Nephron (organoid): Measurements from ENCODE around the gene PRKAR2B.

ENCODE experiments used
- H3K27ac Mint-ChIP-seq, 3 experiments: 2 replicates each; pipeline ENCODE4 v1.8.0; 2020; ENCODE audit warnings: mixed read lengths in 3 of 3, mild to moderate bottlenecking in 2 of 3, moderate library complexity in 1 of 3
- H3K27me3 Mint-ChIP-seq: 2 replicates; pipeline ENCODE4 v1.8.0; 2021; ENCODE audit warnings: low read depth, mild to moderate bottlenecking, moderate library complexity, mixed read lengths
- H3K36me3 Mint-ChIP-seq: 2 replicates; pipeline ENCODE4 v1.8.0; 2020; ENCODE audit warnings: low read depth, mixed read lengths
- H3K4me1 Mint-ChIP-seq: 2 replicates; pipeline ENCODE4 v1.8.0; 2020; ENCODE audit warnings: mixed read lengths
- H3K4me3 Mint-ChIP-seq, 3 experiments: 2 replicates each; pipeline ENCODE4 v1.8.0; 2020; ENCODE audit warnings: mild to moderate bottlenecking in 3 of 3, mixed read lengths in 3 of 3, moderate library complexity in 2 of 3
- H3K9me3 Mint-ChIP-seq: 2 replicates; pipeline ENCODE4 v1.8.0; 2020; ENCODE audit warnings: mixed read lengths
- TF ChIP-seq, protein P1 (sequence below), 3 experiments: fragments of 200-600 bp; sonication (generic); IDR thresholded peaks; one replicate each; pipeline ENCODE4 v1.5.0; 2021; ENCODE audit warnings: antibody characterized with exemption in 3 of 3; ENCODE audit not compliant: unreplicated experiment in 3 of 3

The PRKAR2B gene

DNA sequence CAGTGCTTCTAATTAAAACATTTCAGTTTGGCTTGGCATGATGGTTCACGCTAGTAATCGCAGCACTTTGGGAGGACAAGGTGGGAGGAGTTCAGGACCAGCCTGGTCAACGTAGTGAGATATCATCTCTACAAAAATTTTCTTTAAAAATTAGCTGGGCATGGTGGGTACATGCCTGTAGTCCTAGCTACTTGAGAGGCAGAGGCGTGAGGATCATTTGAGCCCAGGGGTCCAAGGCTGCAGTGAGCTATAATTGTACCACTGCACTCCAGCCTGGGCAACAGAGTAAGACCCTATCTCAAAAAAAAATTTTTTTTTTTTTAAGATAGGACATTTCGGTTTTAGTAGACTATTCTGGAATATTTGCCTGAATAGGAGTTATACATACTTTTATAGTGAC is 136.7 kb downstream of the PRKAR2B start:
- H3K4me3 Mint-ChIP-seq: no peak overlapping the region

GRCh38 chr7:107185716-107186115 is 141.2 kb downstream of the PRKAR2B start:
- Mint-ChIP-seq H3K36me3 (peaks cover 79% of the 10 kb centered on the region), H3K4me1 (peaks cover 9% of the 10 kb centered on the region), H3K4me3 (no peak overlapping the region), H3K27me3 (no peaks in the 10 kb centered on the region), H3K27ac (peak overlapping the region in 2 of 3 experiments; percentile 22 to 59), H3K9me3 (no peaks in the 10 kb centered on the region)
- TF ChIP-seq, protein P1, sequence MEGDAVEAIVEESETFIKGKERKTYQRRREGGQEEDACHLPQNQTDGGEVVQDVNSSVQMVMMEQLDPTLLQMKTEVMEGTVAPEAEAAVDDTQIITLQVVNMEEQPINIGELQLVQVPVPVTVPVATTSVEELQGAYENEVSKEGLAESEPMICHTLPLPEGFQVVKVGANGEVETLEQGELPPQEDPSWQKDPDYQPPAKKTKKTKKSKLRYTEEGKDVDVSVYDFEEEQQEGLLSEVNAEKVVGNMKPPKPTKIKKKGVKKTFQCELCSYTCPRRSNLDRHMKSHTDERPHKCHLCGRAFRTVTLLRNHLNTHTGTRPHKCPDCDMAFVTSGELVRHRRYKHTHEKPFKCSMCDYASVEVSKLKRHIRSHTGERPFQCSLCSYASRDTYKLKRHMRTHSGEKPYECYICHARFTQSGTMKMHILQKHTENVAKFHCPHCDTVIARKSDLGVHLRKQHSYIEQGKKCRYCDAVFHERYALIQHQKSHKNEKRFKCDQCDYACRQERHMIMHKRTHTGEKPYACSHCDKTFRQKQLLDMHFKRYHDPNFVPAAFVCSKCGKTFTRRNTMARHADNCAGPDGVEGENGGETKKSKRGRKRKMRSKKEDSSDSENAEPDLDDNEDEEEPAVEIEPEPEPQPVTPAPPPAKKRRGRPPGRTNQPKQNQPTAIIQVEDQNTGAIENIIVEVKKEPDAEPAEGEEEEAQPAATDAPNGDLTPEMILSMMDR (IDR thresholded peaks at IDR 0.05; ENCODE audit: unreplicated experiment in 3 of 3): no peak

More for the DNA sequence above, 136.7 kb downstream of the PRKAR2B start:
- H3K36me3 Mint-ChIP-seq: peaks cover 44% of the 10 kb centered on the region
- no peaks in the 10 kb centered on the region for H3K27me3 Mint-ChIP-seq
- TF ChIP-seq, protein P1 (IDR thresholded peaks at IDR 0.05; ENCODE audit: unreplicated experiment in 3 of 3): no peak
- H3K27ac Mint-ChIP-seq: peak overlapping the region; percentile 31 to 93 (median 62)
- H3K9me3 Mint-ChIP-seq: no peaks in the 10 kb centered on the region
- H3K4me1 Mint-ChIP-seq: peaks cover 30% of the 10 kb centered on the region

DNA sequence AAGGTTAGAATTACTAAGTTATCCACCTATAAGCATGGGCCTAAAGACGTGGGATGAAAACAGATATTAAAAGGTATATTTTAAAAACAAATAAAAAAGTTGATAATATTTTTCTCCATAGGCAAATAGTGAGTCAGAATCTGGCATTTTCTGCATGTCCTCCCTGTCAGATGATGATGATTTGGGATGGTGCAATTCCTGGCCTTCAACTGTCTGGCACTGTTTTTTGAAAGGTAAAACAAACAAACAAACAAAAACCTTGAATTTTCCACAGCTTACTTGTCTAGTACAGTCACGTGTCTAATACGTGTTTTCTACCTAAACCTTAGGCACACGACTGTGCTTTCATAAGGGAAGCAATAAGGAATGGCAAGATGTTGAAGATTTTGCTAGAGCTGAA is 141.7 kb downstream of the PRKAR2B start:
- Mint-ChIP-seq H3K36me3 (peaks cover 75% of the 10 kb centered on the region), H3K27me3 (no peaks in the 10 kb centered on the region), H3K4me3 (no peak overlapping the region), H3K4me1 (peaks cover 4% of the 10 kb centered on the region), H3K9me3 (no peaks in the 10 kb centered on the region), H3K27ac (no peak overlapping the region)
- TF ChIP-seq, protein P1 (IDR thresholded peaks at IDR 0.05; ENCODE audit: unreplicated experiment in 3 of 3): no peak

GRCh38 chr7:107187774-107188173 is 143.3 kb downstream of the PRKAR2B start:
- peaks cover 4% of the 10 kb centered on the region for H3K4me1 Mint-ChIP-seq
- H3K9me3 Mint-ChIP-seq: no peaks in the 10 kb centered on the region
- H3K27me3 Mint-ChIP-seq: no peaks in the 10 kb centered on the region
- H3K4me3 Mint-ChIP-seq: no peak overlapping the region
- TF ChIP-seq, protein P1 (IDR thresholded peaks at IDR 0.05; ENCODE audit: unreplicated experiment in 3 of 3): no peak
- peaks cover 83% of the 10 kb centered on the region for H3K36me3 Mint-ChIP-seq
- no peak overlapping the region for H3K27ac Mint-ChIP-seq

DNA sequence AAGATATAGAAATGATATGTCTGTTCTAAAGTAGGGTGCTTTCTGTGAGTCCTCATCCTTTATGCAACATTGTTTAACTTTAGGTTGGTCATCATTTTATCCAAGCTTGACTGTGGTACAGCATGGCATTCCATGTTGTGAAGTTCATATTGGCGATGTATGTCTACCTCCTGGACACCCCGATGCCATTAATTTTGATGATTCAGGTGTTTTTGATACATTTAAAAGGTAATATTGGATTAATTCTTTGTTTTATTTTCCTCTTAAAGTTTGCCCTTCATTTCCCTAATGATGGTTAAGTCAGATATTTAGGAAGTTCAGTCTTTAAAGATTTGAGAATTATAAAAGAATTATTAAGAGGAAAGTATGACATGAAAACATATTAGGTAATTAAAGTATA is 145.6 kb downstream of the PRKAR2B start:
- H3K36me3 Mint-ChIP-seq: peaks cover 73% of the 10 kb centered on the region
- TF ChIP-seq, protein P1 (IDR thresholded peaks at IDR 0.05; ENCODE audit: unreplicated experiment in 3 of 3): no peak
- no peaks in the 10 kb centered on the region for H3K27me3 Mint-ChIP-seq
- H3K9me3 Mint-ChIP-seq: no peaks in the 10 kb centered on the region
- no peak overlapping the region for H3K27ac Mint-ChIP-seq
- H3K4me3 Mint-ChIP-seq: no peak overlapping the region
- peaks cover 4% of the 10 kb centered on the region for H3K4me1 Mint-ChIP-seq

- Mint-ChIP-seq H3K36me3 (peaks cover 59% of the 10 kb centered on the region), H3K4me1 (no peaks in the 10 kb centered on the region), H3K9me3 (no peaks in the 10 kb centered on the region), H3K4me3 (no peak overlapping the region), H3K27me3 (no peaks in the 10 kb centered on the region), H3K27ac (no peak overlapping the region)
- TF ChIP-seq, protein P1 (IDR thresholded peaks at IDR 0.05; ENCODE audit: unreplicated experiment in 3 of 3): no peak
Measured at GRCh38 chr7:107194052-107194451, 149.5 kb downstream of the PRKAR2B start.
